GM10847 (cell line): ENCODE results near the gene LCE1F.

ENCODE experiments used
- POLR2A ChIP-seq: IDR thresholded peaks from 2 replicates; pipeline ENCODE4 v1.6.1; 2011; ENCODE audit not compliant: insufficient read length; ENCODE audit errors: extremely low read depth

The LCE1F gene

GRCh38 chr1:152774875-152775274 lies at the start of gene LCE1F:
TSS of gene LCE1F (plus strand) at chr1:152775140. CDS start at chr1:152776372, 1,232 bp downstream.
- TF ChIP-seq POLR2A = no peak

- TF ChIP-seq POLR2A = no peak
Observed at GRCh38 chr1:152725261-152725660, 49.7 kb upstream of the LCE1F start.

GRCh38 chr1:152728986-152729385 lies 46.0 kb upstream of the LCE1F start:
- no peak for TF ChIP-seq POLR2A

- no peak for TF ChIP-seq POLR2A
Observed at GRCh38 chr1:152735648-152736047, 39.3 kb upstream of the LCE1F start.

GRCh38 chr1:152737997-152738396 lies 36.9 kb upstream of the LCE1F start:
- no peak for TF ChIP-seq POLR2A

GRCh38 chr1:152739841-152740240 lies 35.1 kb upstream of the LCE1F start:
- no peak for TF ChIP-seq POLR2A

- TF ChIP-seq POLR2A = no peak
Observed at GRCh38 chr1:152741656-152742055, 33.3 kb upstream of the LCE1F start.

- no peak for TF ChIP-seq POLR2A
Observed at GRCh38 chr1:152743371-152744145, 31.4 kb upstream of the LCE1F start.

GRCh38 chr1:152745289-152745704 lies 29.6 kb upstream of the LCE1F start:
- no peak for TF ChIP-seq POLR2A

GRCh38 chr1:152745765-152746444 lies 29.0 kb upstream of the LCE1F start:
- no peak for TF ChIP-seq POLR2A

- TF ChIP-seq POLR2A = no peak
Observed at GRCh38 chr1:152747831-152748230, 27.1 kb upstream of the LCE1F start.

- no peak for TF ChIP-seq POLR2A
Observed at GRCh38 chr1:152752225-152752624, 22.7 kb upstream of the LCE1F start.

GRCh38 chr1:152753586-152753985 lies 21.4 kb upstream of the LCE1F start:
- no peak for TF ChIP-seq POLR2A

- no peak for TF ChIP-seq POLR2A
Observed at GRCh38 chr1:152756872-152757271, 18.1 kb upstream of the LCE1F start.

GRCh38 chr1:152757747-152758146 lies 17.2 kb upstream of the LCE1F start, which contains the start of gene KPRP:
TSS of gene KPRP (plus strand) at chr1:152758025. CDS start at chr1:152759589, 1,564 bp downstream.
- TF ChIP-seq POLR2A = no peak

- no peak for TF ChIP-seq POLR2A
Observed at GRCh38 chr1:152758636-152759035, 16.3 kb upstream of the LCE1F start.
